Activated CD4-positive, alpha-beta T cell treated with anti-CD3 and anti-CD28 coated beads, Interleukin-2, Interleukin-6, amounts not matched to agents 100 ng/mL and 50 ng/mL, durations not matched to agents 16 hours and 8 hours (primary cell): Measurements from ENCODE around the gene STOX2.
A peak's percentile ranks its signal among the peaks of the same experiment; 100 is the strongest.

Experiments used
- DNase-seq: peaks from one replicate; pipeline ENCODE4 v3.0.0-alpha.2; 2020

Gene STOX2

DNA sequence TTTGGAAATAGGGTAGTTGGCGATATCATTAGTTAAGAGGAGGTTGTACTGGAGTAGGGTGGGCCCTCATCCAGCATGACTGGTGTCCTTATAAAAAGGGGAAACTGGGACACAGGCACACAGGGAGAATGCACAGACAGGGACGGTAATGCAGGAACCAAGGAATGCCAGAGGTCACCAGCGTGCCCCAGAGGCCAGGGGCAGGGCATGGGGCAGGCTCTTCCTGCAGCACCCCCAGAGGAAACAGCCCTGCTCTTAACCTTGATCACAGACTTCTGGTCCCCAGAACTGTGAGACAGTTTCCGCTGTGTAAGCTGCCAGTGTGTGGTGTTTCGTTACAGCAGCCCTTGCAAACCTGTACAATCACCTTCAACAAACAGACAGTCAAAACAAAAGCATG, 15.9 kb upstream of the STOX2 start:
- DNase-seq: no peak

DNA sequence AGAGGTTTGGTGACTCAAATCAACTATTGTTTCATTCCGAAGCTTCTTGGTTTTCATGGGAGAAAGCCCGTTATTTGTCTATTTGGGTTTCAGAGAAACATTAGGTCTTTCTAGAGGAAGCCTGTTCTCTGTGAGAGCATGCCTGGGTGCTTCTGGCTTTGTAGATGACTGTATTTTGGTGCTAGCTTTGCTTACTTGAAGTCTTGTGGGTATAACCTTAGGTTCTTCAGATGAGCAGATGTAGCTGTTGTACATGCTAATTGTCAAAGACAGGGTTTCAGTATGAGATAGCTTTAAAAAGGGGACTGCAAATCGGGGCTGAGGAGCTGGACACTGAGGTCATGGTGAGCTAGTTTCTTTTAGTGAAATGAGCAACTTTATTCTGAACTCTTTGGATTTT, 7.9 kb upstream of the STOX2 start:
- no peak for DNase-seq

DNA sequence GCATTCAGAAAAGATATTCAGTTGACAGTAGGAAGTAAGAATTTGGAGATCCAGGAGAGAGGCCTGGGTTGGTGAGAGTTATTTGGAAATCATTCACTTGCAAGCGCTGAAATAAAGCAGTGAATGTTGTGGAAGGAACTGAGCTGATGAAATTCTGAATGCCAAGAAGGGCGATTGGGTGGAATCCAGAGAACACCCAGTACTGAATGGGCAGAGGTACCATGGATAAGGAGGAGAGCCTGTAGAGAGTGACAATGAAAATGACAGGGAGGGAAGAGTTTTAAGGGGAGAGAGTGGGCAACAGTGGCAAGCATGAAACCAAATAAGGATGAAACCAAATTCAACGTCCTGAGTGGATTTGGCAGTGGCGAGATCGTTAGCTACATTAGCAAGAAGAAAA, 6.7 kb upstream of the STOX2 start:
- DNase-seq: no peak

DNA sequence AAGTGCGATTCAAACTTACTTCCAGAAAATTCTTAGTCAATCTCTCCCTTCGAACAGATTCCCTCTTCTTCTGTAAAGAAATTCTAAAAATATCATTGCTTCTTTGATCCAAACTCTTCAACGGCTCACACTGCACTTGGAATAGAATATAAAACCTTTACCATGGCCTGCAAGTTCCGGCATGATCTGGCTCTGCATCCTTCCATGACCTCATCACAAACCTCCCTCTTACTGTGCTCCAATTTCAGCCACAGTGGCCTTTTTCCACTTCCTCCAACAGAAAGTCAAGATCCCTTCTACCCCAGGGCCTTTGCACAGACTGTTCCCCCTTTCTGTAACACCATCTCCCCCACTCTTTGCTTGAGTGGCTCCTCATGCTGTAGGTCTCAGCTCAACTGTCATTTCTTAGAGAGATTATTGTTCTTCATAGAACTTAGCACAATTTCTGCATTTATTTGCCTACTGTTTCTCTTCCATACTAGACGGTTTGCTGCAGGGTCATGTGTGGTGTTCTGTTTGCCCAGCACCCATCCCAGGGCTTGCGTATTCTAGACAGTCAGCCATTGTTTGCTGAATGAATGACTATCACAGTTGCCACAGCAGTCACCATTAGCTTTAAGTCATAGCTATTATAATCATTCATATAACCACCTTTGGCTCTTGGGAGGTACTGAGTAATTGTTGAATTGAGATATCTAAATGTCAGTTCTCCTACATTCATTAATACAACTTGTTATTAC, 1.9 kb upstream of the STOX2 start:
- no peak for DNase-seq

DNA sequence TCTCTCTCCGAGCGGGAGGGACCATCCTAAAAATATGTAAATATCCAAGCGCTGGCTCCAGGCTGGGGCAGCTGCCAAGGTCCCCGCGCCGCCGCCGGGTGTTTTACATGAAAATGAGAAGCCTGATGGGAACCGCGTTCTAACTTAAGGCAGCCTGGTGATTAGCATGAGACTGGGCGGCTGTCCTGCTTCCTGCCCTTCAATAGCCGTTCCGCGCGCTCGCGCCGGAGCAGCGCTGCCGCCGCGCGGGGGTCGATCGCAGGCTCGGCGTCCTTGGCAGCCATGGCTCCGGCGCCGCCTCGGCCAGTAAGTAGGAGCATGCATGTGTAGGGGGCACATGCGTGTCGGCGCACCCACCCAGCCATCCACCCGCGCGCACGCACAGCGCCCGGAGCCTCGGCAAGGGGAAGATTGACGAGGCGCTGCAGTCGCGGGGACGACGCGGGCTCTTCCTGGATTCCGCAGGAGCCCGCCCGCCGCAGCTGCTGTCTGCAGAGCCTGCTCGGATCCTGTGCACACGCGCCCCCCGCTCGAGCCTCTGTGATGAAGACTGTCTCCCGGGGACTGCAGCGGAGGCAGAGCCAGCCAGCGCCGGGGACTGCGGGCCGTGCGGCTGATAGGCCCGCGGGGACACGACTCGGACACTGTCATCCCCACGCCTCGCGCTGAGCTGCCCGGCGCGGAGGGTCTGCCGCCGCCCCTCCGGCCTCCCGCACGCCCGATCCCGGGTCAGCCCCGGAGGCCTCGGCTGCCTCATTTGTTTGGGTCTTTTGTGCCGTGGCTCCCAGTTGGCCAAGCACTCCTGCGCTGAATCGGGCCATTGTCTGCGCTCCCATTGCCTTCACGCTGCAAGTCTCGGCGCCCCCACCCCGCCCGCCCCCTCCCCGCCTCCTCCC, 734 bp downstream of the STOX2 start:
- peak; percentile 7 for DNase-seq

DNA sequence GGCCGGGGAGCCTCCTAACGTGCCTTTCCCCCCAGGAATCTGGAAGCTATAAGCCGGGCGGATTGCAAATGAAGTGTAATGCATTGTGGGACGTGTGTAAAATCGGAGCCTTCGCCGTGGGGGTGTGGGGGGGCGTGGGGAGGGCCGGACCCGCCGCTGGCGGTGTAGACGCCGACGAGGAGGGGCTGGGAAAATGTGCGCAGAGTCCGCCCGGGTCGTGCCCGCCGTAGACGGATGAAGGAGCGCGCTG, 1.3 kb downstream of the STOX2 start:
- DNase-seq: no peak

DNA sequence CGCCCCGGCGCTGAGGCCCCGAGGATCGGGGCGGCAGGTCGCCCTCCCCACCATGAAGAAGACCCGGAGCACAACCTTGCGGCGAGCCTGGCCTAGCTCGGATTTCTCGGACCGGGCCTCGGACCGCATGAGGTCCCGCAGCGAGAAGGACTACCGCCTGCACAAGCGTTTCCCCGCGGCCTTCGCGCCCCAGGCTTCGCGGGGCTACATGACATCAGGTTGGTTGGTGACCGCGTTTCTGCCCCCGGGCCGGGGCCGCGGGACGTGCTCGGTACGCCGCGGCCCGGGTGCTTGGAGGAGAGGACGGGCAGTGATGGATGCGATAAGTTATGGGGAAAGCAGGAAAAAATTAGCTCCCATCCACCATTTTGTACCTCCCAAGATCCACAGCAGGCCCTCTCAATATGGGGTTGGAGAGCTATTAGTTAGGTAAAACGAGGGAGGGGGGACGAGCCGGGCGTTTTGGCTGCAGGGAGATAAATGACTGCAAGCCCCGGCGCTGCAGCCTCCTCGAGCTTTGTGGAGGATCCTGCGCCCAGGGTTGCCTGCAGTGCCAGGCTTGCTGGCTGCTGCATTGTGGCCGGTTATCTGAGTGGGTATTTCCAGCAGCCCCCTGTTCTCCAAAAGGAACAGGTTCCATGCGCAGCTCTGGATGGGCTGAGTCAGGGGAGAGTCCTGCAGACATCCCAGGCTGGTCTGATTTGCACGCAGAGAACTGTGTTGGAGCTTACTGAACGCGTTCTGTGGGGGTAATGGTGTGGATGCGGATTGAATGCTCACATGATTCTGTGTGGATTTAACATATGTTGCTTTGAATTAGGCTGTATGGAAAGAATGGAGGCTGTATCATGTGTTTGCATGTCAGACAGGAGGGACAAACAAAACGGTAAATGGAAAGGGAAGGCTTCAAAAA, 1.9 kb downstream of the STOX2 start:
- no peak for DNase-seq

DNA sequence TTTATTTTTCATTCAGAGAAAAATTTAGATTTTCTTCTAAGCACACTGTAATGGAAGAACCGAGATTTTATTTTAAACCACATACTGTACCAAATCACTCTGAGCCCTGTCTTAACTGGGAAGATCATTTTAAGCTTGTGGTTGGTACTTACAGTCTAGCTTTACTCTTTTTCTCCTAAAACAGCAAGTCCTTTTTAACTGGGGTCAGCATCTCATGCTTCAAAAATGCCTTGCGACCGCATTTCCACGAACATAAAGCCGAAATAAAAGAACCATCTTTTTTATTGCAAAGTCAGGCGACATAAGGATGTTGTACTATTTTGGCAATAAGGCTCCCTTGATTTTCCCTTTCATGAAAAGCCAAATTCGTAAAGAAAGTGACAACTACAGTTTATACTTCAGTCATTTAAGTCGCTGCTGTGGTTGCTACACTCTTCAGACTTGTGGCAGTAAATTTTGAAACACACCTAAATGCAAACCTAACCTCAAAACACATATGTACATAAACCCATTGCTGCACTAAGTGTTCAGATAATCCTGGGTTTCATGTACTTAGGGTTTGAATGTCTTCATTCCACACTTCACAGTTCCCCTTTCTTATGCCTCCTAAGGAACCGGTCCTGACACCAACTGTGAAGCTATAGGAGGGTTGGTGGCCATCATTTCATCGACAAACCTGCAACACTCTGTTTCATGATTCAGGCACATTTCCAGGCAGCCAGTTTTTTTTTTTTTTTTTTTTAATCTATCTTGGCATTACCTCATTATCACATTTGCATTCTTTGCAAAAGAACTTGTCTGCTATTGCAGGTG, 3.0 kb downstream of the STOX2 start:
- DNase-seq: no peak

DNA sequence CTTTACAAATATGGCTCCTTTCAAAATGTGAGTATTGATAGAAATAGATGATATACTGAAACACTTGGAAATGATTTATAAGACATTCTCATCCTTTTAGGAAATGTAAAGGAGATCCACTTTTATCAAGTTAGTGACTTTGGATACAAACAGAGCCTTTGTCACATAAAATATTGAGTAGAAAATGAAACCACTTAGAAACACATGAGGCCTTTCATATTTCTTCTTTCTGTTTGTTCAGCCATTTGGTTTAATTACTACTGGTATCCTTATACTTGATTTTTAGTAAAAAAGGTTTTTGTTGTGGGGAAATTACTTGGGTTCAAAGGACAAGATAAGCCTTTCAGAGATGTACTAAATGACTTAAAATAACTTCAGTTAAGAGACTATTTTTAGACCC, 4.1 kb downstream of the STOX2 start:
- DNase-seq: no peak

DNA sequence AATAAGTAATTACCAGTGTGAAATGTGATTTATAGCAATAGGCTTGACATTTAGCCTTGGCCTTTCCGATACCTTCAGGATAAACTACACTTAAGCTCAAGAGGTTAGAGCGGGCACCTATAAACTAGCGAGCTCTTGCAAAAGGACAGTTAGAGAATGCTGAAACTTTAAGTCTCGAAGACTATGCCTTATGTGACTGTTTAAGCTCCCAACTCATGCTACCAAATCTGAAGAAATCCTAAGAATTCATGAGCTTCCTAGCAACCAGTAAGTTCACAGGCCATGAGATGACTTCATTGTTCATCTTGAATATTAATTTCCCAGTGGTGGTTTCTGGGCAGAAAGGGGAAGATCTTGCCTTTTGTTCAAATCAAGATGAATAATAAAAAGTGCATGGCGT, 4.7 kb downstream of the STOX2 start:
- no peak for DNase-seq

DNA sequence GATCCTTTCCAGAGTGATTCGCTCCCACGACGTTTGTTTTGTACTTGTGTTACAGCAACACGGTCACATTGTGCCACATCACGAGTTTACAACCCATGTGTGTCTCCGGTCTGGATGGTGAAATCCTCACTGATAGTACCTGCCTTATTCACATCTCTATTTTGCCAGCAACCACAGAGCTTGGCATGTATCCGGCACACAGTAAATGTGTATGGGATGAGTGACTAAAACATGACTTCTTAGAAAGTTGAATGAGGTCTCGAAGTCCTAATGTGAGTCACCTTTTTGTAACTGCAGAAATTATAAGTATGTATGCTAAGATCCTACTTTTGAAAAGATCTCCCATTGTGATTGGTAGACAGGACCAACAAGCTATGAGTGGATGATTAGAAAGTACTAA, 7.5 kb downstream of the STOX2 start:
- DNase-seq: no peak

DNA sequence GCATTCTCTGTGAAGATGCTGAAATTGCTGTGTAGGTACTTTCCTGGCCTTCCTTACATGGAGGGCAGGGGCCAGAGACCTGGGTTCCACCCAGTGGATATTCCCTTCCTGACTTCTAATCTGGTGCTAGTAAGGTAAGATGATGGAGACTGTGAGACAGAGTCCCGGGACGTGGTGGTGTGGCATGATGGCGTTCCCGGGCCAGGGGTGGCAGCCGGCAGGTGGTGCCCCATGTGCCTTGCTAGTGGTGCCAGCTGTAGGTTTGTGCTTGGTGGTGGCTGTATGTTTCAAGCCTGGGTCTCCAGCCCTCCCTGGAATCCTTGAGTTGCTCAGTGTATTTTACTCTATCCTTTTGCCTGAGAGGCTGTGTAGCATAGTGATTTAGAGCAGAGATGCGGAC, 10.9 kb downstream of the STOX2 start:
- DNase-seq: no peak

DNA sequence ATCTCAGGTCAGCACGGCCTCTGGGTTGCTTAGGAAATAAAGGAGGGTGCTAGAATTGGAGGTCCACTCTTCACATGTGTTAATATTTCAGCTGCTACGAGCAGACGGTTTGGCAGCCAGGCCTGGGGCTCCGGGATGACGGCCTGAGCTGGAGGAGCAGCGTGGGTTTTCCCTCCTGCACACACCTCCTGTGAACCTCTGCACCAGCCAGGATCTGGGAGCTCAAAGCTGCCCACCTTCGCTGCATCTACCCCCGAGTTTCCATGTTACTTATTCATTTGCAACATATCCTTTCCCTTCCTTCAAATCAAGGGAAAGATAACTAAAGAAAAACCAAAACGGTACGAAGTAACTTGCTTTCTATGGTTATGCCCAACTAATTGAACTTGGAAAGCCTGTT, 13.6 kb downstream of the STOX2 start:
- DNase-seq: no peak

DNA sequence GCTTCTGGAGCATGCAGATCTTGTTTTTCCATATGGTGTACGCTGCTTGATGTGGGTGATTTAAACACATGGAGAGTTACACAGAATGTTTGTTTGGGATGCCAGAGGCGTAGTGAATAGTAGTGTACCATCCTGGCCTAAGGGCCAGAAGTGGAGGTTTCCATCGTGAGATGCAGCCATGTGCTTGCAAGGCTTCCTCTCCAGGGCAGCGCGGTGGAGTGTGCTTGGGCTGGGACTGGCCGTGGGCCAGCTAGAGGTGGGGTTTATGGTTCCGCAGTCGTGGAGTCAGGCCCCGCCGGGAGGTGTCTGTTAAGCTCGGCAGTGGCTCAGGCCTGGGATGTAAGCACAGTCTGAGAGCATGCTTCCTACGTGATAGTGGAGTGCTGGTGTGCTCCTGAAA, 14.0 kb downstream of the STOX2 start:
- DNase-seq: no peak

DNA sequence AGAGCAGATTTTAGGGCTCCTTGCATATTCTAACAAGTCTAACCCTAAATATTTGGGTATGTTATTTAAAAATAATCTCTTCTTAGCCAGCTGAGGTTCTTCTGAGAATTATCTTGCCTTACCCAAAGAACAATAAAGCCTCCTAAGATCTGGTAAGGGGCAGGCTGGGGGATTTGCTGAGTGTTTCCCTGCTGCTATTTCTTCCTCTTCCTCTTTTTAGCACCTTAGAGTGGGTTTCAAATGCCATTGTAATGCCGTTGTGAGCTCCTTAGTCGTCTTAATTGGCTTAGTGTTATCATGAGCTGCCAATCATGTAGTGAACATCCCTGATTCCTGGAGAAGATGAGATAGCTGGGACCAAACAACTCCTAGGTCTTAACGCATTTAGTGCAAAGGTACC, 15.4 kb downstream of the STOX2 start:
- DNase-seq: no peak

DNA sequence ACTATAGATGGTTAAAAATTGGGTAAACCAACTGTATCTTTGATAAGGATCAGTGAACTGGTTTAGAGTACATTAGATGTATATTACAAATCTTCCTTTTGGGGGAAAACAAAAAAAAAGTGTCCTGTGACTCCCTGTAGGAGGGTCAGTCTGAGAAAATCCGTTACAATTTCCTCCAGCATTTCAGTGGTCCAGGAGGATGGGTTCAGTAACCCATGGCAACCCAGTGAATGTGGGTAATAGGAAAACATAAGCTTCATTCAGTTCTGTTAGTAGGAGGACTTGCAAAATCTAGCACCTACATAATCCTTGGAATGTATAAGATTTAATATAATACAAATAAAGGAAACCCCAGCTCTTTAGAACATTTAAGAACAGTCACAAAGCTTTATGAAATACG, 16.2 kb downstream of the STOX2 start:
- DNase-seq: no peak

DNA sequence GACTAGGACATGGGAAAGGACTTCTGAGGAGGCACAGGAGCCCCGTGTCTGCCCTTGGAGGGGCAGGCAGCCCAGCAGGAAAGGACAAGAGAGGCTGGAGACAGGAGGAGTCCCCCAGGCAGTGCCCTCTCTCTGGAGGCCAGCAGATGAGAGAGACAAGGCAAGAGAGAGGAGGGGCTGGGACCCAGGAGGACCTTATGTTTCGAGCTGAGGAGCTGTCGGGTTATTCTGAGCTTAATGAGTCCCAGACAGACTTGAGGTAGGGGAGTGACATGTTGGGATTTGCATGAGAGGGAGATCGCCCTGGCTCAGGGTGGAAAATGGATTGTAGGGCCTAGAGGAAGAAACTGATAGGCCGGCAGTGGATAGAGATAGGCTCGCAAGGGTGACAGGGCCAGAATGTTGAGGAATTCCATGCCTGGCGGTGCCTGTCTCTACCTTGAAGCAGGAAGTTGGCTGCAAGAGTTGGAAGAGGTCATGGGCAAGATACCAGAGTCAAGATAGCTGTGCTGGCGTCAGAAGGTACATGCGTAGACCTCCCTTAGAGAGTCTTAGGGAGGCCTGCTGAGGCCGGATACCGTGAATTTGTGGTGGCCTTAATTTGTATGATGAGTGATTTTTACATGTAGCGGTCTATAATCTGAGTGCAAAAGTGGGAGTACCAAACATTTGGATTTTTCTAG, 19.4 kb downstream of the STOX2 start:
- DNase-seq: no peak

DNA sequence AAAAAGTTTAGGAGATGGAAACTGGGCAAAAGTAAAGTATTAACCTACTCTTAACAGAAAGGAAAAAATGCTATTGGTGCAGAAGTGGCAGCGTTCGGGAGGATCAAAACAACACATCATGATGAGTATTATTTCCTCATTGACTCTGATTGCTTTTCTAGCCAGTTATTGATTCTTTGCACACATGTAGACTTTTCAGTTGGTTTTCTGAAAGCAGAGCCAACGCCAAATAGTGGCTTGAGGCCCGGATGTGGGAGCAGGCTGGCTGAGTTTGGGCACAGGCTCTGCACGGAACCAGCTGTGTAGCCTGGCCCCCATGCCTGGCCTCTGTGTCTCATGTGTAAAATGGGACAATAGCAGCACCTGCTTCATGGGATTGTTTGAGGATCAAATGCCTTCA, 21.8 kb downstream of the STOX2 start:
- no peak for DNase-seq

DNA sequence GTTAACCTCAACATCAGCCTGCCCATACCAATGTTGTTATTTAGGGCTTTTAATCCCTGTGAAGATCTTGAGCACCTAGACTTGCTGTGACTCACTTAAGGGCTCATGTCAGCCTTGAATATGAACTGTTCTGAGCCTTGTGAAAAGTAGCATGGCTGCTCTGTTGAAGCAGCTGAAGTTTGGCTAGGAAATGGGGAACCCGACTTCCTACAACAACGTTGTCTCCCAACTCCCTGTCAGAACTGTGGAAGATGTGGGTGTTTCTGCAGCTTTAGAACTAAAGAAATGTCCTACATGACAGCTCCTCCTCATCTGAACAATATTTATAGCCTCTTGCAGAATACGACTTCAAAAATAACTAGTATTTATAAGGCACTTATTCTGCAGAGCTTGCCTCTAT, 27.5 kb downstream of the STOX2 start:
- DNase-seq: no peak

DNA sequence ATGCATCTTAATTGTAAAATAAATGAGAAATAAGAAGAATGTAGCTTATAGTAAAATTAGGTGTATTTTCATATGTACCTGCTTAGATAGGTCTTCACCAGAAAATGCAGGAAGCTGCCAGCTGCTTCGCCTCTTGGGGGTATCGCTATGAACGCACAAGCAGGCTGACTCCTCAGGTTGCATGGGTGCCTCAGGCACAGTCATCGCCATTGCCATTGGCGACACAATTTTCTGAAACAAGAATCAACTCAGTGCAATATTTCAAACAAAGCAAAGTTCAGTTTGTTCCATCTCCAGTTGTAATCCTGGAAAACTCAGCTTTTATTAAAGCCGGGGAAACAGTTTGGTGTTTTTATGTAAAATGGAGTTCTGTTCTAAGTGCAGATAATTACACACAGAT, 29.7 kb downstream of the STOX2 start:
- DNase-seq: no peak

DNA sequence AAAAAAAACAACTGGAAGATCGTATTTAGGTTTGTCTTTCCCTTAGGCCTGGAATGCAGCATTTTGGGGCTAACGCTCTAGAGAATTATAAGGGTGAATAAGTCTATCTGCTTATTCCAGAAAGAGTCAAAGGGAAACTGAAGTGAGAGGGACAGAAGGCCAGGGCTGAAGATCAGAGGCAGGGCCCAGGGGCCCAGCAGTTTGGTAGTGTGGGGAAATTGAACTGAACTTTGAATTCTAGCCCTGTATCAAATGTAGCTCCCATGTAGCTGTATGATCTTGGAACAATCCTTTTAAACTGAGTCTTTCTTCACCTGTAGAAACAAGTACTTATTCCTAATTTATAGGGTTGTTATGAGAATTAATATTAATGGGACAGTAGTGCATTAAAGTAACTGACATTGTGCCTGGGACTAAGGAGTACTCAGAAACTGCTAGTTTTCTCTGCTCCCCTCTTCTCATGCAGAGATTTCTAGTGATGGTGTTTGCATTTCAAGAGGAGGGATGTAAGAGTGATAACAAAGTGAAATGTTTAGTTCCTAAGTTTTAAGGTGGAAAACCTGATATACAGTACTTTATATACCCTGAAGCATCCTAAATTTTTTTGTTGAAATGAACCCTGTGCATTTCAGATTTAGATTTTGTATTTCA, 30.4 kb downstream of the STOX2 start:
- DNase-seq: no peak

DNA sequence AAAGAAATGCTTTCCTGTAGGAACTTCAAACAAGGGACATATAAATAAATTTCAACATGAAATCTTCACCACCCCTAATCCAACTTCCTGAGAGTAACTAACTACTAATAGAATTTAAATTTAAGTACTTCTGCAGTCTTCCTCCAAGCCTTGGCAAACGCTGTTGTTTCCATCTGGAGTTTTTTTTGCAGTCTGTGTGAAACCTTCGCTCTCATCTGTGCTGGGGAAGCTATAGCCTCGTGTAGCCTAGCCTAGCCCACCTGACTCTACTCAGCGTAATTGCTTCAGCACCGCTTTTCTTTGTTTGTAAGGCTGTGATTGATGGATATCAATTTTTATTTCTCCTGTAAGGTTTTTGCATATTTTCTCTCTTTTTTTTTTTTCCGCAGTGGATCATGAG, 30.9 kb downstream of the STOX2 start:
- no peak for DNase-seq
